ENCODE results near the gene CADM4. TPM values are rescaled to one million over a fixed set of nuclear protein-coding genes. Genes with fewer than 3 reads are reported as not detected.

Gene CADM4
- total RNA-seq, 1 experiment from 2014 or later, result 28.7 TPM

DNA sequence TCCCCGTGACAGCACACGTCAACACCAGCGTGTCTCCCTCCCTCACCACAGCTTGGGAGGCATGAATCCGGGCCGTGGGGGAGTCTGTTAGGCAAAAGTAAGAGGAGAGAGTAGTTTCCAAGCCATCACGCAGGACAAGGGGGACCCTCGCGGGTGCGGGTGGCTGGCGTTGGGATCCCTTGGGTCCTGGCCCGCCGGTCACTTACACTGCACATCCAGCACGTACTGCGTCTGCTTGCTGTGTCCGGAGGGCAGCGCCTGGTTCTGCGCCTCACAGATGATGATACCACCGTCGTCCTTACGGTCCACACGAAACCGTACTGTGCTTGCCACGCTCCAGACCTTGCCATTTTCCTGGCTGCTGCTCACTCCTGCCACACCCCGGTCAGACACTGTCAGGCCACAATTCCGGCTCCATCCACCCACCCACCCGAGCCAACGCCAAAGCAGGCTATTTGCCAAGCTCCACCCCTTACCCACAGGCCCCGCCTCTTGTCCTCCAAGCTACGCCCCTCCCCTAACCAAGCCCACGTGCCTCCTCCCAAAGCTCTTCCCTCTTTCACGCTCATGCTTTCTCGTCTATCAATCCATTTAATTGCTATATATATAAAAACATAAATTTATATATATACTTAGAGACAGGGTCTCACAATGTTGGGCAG lies 13.6 kb downstream of the CADM4 start:
- no peak for TF ChIP-seq ZNF274 (IDR thresholded peaks at IDR 0.05; ENCODE audit: low read depth, low read length)
- TF ChIP-seq, protein P1, sequence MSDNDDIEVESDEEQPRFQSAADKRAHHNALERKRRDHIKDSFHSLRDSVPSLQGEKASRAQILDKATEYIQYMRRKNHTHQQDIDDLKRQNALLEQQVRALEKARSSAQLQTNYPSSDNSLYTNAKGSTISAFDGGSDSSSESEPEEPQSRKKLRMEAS (IDR thresholded peaks at IDR 0.05), result no peak
- no peak for TF ChIP-seq SIN3A (IDR thresholded peaks at IDR 0.05; ENCODE audit: low read depth)
- no peak for TF ChIP-seq JUND (IDR thresholded peaks at IDR 0.05)
- TF ChIP-seq, protein P2, sequence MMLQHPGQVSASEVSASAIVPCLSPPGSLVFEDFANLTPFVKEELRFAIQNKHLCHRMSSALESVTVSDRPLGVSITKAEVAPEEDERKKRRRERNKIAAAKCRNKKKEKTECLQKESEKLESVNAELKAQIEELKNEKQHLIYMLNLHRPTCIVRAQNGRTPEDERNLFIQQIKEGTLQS (IDR thresholded peaks at IDR 0.05), result no peak
- no peak for TF ChIP-seq CEBPB (IDR thresholded peaks at IDR 0.05; ENCODE audit: low read depth)
- no peak for TF ChIP-seq EZH2 (IDR thresholded peaks at IDR 0.05)
- no peak for TF ChIP-seq EZH2phosphoT487 (IDR thresholded peaks at IDR 0.05; ENCODE audit: borderline replicate concordance)
- no peak for TF ChIP-seq RAD21 (IDR thresholded peaks at IDR 0.05; ENCODE audit: low read depth)
- TF ChIP-seq POLR2A (IDR thresholded peaks at IDR 0.05; ENCODE audit: borderline replicate concordance, extremely low read depth, insufficient read depth, insufficient read length), result no peak
- no peak for TF ChIP-seq REST (IDR thresholded peaks at IDR 0.05; ENCODE audit: low read depth)
- TF ChIP-seq ELF1 (IDR thresholded peaks at IDR 0.05; ENCODE audit: borderline replicate concordance, low read depth), result no peak
- TF ChIP-seq CTCF (IDR thresholded peaks at IDR 0.05 in 2 of 3, conservative IDR thresholded peaks at IDR 0.05 in 1 of 3; ENCODE audit: borderline replicate concordance in 1 of 3, insufficient read depth in 1 of 3, low read depth in 2 of 3, low read length in 2 of 3), result no peak
- TF ChIP-seq SP1 (IDR thresholded peaks at IDR 0.05; ENCODE audit: low read depth), result no peak
- TF ChIP-seq FOSL1 (IDR thresholded peaks at IDR 0.05; ENCODE audit: low read depth), result no peak
- no peak for TF ChIP-seq SRF (IDR thresholded peaks at IDR 0.05; ENCODE audit: low read depth)
- no peak for TF ChIP-seq EGR1 (IDR thresholded peaks at IDR 0.05; ENCODE audit: low read depth)
- TF ChIP-seq TCF7L2 (IDR thresholded peaks at IDR 0.05; ENCODE audit: borderline replicate concordance, extremely low read depth, insufficient read depth, insufficient read length), result no peak
- H3K4me2 ChIP-seq (ENCODE audit: low read length), result no peak overlapping the region
- no peak overlapping the region for H3K9ac ChIP-seq (ENCODE audit: low read length)
- no peaks in the 10 kb centered on the region for H3K79me2 ChIP-seq (ENCODE audit: insufficient read depth, low read length)
- peak; percentile 31; the same call in 1 of the 2 replicates for ATAC-seq
- ChIA-PET CTCF (interaction anchor here (1.4 to 1.5 kb wide), 2 partner anchors 30 to 42 kb away, joined by 4 read pairs; partner anchors contain the start of genes IRGQ and ZNF576), POLR2A (interaction anchor here (1.1 kb wide), 1 partner anchor 93 kb away, joined by 3 read pairs; the partner anchor contains the start of gene ZNF575), RAD21 (ENCODE audit: low non-redundant PET in 1 of 2, low total read pairs in 2 of 2, uncharacterized antibody in 2 of 2, unreplicated experiment in 2 of 2) (no interaction called here)
- intact Hi-C loops (cut with micrococcal nuclease), result no loop called here
- H3K4me3 ChIP-seq (replicated peaks in 1 of 2; ENCODE audit: low read depth in 1 of 2, low read length in 2 of 2), result no peak overlapping the region
- H3K27me3 ChIP-seq (ENCODE audit: insufficient read depth, low read length), result no peaks in the 10 kb centered on the region
- DNase-seq (ENCODE audit: low read depth, low spot score), result no peak
- H3K36me3 ChIP-seq (ENCODE audit: control insufficient read depth in 1 of 2, insufficient read depth in 2 of 2, low read length in 2 of 2), result no peaks in the 10 kb centered on the region
- no peak overlapping the region for H2AFZ ChIP-seq (ENCODE audit: low read depth, low read length, poor library complexity, severe bottlenecking)
- no peaks in the 10 kb centered on the region for H4K20me1 ChIP-seq (ENCODE audit: insufficient read depth)
- no TSS peak for BruUV-seq (replicated peaks)
- H3K27ac ChIP-seq (ENCODE audit: low read depth, low read length), result no peak overlapping the region
- H3K4me1 ChIP-seq (ENCODE audit: control insufficient read depth in 1 of 2, insufficient read depth in 2 of 2, low read length in 2 of 2), result peaks cover 12 to 17% of the 10 kb centered on the region in 2 experiments
- H3K9me3 ChIP-seq (ENCODE audit: control insufficient read depth in 1 of 2, insufficient read depth in 1 of 2, low read depth in 1 of 2, low read length in 2 of 2), result no peaks in the 10 kb centered on the region
- H3K9me2 ChIP-seq (ENCODE audit: insufficient read depth), result no peaks in the 10 kb centered on the region
